GM19023 (cell line): Measurements from ENCODE around the gene FNBP1.

Source experiments
- ATAC-seq: cut with Tn5 transposase; IDR thresholded peaks from one replicate; pipeline ENCODE4 v1.9.1; 2021; ENCODE audit warnings: mild to moderate bottlenecking, moderate library complexity; ENCODE audit not compliant: unreplicated experiment

The FNBP1 gene

GRCh38 chr9:130049431-130050210 lies 6.6 kb upstream of the FNBP1 start:
- ATAC-seq, result no peak

- ATAC-seq, result no peak
Observed at GRCh38 chr9:130045725-130046450, 2.9 kb upstream of the FNBP1 start.

GRCh38 chr9:130043654-130044623 lies 950 bp upstream of the FNBP1 start:
- no peak for ATAC-seq

- ATAC-seq, result no peak
Observed at GRCh38 chr9:130042406-130042884, 544 bp downstream of the FNBP1 start.

GRCh38 chr9:130041648-130042405 lies 1.2 kb downstream of the FNBP1 start:
- ATAC-seq, result no peak

GRCh38 chr9:130040984-130041647 lies 1.9 kb downstream of the FNBP1 start:
- no peak for ATAC-seq

GRCh38 chr9:130039528-130040147 lies 3.4 kb downstream of the FNBP1 start:
- no peak for ATAC-seq

- no peak for ATAC-seq
Observed at GRCh38 chr9:130036099-130036498, 6.9 kb downstream of the FNBP1 start.

GRCh38 chr9:130034570-130034969 lies 8.4 kb downstream of the FNBP1 start:
- no peak for ATAC-seq

GRCh38 chr9:130030651-130031127 lies 12.3 kb downstream of the FNBP1 start:
- no peak for ATAC-seq

- no peak for ATAC-seq
Observed at GRCh38 chr9:130029223-130029973, 13.6 kb downstream of the FNBP1 start.

GRCh38 chr9:130028493-130029222 lies 14.3 kb downstream of the FNBP1 start:
- ATAC-seq, result no peak

- ATAC-seq, result no peak
Observed at GRCh38 chr9:130027533-130028365, 15.2 kb downstream of the FNBP1 start.

- ATAC-seq, result no peak
Observed at GRCh38 chr9:130026583-130027340, 16.2 kb downstream of the FNBP1 start.

GRCh38 chr9:130024597-130024994 lies 18.4 kb downstream of the FNBP1 start:
- no peak for ATAC-seq

GRCh38 chr9:130023994-130024596 lies 18.9 kb downstream of the FNBP1 start:
- no peak for ATAC-seq
